ENCODE data around the gene ASB13.

The ASB13 gene

DNA sequence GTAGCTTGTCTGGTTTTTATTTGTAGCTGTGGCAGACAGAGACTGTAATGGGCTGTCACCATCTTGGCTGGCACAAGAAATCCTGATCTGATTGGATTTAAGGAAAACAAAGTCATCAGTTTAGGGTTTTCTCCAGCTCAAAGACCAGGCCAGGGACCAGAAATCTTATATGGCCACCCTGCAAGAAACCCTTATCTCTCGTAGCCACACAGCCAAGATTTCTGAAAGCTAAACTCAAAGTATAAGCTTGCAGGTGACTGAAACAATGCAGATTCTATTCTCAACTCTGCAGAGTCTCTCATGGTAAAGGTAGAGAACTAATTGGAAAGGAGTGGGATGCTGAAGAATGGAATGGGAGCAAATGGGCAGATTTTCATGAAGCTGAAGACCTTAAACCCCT is 3.2 kb upstream of the ASB13 start:
- no peak for DNase-seq (ENCODE audit: low spot score)

DNA sequence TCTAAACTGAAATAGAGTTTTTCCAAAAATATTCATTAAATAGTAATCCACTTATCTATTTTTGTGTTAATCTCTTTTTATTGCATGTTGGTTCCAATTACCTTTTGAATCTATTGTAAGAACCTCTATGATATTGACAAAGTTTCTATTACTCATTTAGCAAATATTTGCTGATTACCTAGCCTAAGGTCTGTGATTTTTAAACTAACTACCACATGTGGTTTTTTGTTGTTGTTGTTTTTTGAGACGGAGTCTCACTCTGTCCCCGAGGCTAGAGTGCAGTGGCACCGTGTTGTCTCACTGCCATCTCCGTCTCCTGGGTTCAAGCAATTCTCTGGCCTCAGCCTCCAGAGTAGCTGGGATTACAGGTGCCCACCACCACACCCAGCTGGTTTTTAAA is 2.0 kb upstream of the ASB13 start:
- DNase-seq (ENCODE audit: low spot score) = no peak

DNA sequence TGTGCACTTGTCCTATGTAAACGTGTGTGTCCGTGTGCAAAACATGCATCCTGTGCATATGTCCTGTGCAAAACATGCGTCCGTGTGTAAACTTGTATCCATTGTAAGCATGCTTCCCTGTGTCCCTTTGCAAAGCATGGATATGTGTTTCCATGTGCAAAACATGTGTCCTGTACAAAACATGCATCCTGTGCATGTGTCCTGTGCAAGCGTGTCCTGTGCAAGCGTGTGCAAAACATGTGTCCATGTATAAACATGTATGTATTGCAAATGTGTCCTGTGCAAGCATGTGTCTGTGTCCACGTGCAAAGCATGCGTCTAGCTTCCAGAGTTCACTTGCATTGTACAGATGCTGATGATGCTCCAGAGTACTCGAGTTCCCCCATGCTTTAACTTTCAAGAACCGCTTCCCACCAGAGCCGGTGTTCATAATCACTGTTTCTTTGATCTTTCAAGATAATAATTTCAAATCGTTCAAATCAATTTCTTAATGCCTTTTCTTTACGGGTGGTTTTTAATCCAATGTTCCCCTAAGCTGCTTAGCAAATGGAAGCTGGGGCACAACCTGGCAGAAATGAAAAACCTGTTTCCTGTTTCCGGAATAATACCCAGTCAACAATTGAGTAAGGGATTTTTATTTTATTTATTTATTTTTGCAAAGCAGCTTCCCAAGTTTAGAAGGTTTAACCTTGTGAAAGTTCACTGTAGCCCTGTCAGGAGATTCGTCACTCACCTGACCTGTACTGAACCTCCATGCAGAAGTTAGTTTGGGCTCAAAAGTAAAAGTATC is 641 bp upstream of the ASB13 start:
- DNase-seq (ENCODE audit: low spot score) = peak; percentile 50

DNA sequence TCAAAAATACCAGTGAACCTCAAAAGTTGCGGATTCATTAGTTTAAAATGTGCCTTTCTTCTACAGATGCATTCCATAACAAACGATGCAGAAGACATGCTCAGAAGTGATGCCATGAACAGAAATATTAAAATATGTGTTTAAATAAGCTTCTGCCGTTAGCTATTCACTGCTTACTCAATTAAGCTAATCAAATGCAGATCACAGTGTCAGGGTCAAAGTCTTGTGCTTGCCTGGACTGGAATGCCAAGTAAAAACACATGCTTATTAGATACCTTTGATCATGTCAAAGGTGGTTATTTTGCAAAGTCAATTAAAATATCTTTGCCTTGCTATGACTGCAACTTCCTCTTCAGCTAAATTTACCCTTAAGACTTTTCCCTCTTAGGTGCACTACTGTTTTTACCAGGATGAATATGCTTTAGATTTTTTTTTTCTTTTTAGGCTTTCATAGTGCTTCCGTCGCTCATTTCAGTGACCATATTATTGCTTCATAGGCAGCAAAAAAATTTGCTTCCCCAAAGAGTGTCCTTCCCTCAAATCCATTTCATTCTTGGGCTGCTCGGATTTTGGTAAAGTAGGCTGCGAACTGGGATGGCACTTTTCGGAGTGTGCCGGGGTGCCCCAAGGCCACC is 905 bp downstream of the ASB13 start:
- DNase-seq (ENCODE audit: low spot score) = no peak

DNA sequence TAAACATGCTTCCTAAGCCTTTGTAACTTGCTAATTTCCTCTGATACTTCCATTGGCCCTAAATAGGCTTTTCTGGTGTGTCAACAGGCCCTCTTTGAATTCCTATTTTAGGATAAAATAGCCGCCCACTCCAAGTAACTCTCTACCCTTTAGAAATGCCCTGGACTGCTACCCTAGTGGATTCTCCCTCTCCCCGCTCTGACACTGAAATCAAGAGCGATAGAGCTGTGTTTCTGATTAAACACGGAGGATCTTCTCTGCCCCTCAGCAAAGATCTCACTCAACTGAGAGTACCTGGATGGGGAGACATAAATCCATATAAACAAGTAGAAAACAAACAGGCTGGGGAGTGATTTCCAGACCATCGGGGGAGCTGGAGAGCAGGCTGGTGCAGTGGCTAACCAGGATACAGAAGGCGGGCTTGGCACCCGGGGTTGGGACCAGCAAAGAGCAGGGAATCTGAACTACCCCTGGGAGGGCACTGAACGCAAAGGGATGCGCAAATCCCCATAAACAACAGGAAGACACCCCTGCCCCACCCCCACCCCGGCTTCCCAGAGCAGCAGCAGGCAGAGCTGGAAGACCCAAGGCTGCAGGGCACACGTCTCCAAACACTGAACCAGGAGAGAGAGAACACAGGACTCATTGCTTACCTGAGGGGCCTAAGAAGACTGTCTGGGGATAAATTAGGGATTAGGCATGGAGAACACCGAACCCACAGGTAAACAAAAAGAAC is 2.5 kb downstream of the ASB13 start:
- no peak for DNase-seq (ENCODE audit: low spot score)

DNA sequence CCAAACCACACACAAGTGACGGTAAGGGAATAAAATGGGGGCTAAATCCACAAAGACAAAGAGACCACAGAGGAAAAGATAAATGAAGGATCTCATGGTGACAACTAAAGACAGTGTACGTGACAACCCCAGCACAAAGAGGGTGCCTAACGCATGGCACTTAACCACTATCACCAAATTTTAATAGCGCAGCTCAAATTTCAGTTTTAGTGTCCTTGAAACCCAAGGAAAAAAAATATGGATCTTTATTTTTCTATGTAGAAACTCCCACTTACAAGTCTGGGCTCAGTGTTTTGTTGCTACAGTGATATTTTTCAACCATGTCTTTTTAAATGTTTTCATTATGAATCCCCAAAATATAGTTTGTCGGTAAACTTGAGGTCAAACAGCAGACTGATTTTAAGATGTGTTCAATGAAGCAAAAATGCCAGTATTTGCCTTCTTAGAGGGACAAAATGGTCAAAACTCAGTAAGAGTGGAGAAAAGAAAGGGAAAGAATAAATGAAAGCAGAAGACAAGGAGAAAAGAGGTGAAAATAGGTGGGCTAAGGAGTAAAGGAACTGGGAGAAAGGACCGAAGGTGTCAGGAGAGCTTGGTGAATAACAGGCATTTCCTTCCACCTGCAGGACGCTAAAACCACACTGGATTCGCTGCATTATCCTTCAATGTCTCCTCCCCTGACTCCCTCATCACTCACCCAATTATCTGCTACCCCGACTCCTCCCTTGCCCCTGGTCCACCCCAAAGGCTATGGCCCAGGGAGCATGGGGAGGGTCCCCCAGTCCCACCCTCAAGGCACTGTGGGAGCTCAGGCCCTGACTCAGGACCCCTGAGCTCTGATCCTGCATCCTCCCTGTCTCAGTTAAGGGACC is 3.5 kb downstream of the ASB13 start:
- DNase-seq (ENCODE audit: low spot score) = no peak

DNA sequence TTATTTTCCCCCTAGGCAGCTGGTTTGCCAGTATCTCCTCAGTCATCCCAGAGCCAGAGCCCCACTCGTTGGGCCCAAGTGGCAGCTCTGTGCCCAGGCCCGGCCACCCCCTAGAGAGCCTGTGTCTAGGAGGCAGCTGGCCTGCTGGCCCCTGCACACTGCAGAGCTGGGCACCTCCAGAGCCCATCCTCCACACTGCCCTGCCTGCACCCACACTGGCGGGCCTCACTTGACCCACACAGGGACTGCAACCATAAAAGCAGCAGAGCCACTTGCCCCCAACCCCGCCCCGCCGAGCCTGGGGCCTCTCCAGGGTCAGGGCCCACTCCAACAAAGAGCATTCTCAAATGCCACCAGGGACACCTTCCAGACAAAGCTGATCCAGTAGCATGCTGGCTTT is 5.4 kb downstream of the ASB13 start:
- no peak for DNase-seq (ENCODE audit: low spot score)

DNA sequence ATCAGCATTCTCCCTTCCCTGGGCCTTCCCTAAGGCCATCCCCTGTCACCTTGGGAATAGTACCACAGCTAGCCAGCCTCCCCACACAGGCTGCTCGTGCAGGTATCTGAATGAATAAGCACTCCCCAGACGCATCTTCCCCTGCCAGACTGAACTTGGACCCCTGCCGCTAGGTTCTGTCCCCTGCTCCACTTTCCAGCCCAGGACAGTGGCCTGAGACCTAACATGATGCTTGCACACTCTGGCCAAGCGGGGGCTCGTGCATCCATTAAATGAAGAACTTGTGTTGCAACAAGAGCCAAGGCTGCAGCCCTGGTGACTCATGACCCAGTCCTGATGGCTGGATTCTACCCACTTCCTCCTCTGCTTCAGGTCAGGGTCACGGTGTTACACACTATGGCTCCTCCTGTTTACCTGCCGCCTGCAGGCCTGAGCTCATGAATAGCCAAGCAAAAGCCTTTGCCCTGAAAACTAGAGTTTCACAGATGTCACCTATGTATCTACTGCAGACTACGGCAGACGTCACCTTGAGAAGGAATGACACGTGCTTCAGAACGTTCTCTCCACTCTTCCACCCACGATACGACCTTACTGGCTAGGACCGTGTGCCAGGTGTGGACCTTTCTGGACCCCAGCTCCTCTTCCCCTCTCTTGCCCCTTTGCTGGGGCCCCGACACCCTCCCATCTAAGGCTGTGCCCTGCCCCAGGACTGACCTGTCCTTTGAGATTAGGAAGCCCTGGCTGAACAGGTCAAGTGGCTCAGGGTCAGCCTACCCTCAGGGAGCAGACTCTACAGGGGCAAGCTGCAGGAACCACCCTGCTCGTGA is 6.5 kb downstream of the ASB13 start:
- no peak for DNase-seq (ENCODE audit: low spot score)

DNA sequence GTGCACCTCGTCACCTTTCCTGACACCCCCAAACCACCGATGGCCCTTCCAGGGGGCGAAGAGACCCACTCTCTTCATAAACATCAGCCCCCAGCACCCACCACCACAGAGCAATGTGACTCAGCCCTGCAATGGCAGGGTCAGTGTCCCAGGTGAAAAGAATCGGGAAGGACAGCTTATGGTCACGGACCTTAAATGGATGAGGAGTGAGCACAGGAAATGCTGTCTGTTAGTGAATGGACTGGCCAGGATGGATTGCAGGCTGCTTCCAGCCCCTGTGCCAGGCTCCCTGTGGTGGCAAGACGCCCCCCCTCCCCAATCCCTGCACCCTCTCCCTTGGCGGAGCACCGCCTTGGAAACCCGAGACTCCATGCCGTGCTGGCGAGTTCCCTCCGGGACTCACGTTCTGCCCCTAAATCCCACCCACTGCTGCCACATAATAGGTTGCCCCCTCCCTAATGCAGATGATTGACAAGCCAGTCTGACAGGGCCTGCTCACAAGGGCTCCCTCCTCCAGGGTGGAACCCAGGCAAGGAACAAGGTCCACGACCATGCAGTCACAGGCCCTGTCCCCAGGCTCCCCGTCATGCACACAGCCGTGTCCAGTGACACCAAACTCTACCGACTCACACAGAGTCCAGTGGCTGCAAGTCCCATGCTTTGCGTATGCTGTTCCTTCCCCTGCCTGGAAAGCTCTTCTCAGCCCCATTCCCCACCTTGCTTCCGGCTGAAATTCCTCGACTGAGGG is 7.3 kb downstream of the ASB13 start:
- DNase-seq (ENCODE audit: low spot score) = no peak

DNA sequence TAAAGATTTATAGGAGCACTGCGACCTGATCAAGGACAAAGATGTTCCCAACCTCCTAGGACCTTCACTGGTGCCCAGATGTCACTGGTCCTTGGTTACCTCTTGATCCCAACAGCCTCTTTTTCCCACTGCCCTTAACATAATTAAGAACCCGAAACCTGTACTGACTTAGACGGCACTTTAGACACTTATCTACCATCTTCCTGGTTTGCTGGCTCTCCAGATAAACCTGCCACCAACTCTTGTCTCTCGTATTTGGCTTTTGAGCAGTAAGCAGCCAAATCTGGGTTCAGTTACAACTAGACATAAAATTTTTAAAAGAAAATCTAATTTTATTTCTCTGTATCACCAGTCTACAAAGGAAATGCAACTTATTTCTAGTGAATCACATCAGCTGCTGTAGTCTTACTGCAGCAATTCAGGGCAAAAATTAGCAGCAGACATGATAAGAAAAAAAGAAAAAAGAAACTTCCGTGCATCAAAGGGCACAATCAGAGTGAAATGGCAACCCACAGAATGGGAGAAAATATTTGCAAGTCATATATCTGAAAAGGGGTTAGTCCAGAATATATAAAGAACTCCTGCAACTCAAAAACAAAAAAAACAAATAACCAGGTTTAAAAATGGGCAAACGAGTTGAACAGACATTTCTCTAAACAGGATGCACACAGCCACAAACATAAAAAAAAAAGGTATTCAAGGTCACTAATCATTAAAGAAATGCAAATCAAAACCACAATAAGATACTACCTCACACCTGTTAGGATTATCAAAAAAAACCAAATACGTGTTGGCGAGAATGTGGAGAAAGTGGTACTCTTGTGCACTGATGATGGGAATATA is 9.4 kb downstream of the ASB13 start:
- DNase-seq (ENCODE audit: low spot score) = no peak

DNA sequence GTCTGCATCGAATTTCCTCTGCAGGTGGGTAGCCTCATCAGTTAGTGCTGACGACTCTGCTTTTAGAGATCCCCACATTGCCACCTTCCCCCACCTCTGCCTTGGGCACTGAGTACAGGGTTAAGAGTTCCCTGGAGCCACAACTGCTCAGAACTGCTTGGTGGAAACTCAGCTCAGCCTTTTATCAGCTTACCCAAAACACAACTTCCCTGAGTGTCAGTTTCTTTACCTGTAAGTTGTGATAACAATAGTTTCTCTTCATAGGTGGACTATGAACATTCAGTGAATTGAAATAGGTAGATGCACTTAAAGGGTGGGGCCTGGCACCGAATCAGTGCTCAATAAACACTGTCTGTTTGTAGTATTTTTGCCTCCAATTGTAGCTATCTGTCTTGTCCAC is 11.3 kb downstream of the ASB13 start:
- DNase-seq (ENCODE audit: low spot score) = no peak

DNA sequence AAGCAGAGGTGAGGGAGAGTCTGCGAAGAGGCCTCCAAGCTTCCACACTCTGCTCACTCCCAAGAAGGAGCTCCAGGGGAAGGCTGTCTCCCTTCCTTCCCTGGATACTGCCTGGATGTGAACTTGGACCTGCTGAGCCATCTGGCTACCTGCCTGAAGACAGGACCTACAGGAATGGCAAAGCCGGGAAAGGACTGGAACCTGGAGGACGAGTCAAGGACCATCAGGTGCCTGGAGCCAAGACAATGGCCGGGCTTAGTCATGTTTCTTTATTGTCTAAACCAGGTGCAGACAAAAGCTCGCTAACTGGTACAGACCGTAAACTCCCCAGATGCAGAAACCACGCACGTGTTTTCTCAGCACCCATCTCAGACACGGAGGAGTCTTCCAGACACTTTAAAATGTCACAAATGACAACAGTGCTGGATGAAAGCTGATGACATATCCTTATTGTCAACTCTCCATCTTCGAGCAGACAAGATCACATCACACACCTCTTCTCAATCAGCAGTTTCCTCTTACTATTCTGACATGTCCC is 12.1 kb downstream of the ASB13 start:
- no peak for DNase-seq (ENCODE audit: low spot score)

DNA sequence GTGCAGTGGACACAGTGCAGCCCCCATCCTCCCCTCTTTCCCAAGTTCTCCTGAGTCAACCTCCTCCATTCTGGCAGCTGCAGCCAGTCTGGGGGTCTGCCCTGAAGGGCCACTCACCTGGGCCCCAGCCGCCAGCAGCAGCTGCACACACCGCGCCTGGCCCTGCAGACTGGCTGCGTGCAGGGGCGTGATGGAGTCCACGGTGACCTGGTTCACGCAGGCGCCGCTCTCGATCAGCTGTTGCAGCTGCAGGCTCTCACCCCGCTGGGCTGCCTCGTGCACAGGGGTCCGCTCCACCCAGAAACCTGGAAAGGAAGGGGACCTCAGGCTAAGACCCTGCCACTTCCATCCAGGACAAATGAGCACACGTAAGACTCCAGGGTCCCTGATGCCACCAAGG is 13.6 kb downstream of the ASB13 start:
- no peak for DNase-seq (ENCODE audit: low spot score)

DNA sequence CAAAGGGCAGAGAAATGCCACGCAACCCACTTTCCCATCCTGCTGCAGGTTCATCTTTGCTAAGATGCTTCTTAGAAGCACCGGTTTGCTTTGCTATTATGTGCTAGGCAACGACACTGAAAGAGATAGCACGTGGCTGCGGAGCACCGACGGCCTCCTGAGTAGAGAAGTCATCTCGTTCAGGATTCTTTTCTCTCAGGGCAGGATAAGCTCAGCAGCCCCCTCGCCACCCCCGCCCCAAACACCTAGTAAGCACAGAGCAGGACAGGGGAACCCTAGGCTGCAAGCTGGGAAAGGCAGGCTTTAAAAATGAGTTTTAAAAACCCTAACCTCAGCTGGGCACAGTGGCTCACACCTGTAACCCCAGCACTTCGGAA is 15.0 kb downstream of the ASB13 start:
- no peak for DNase-seq (ENCODE audit: low spot score)

DNA sequence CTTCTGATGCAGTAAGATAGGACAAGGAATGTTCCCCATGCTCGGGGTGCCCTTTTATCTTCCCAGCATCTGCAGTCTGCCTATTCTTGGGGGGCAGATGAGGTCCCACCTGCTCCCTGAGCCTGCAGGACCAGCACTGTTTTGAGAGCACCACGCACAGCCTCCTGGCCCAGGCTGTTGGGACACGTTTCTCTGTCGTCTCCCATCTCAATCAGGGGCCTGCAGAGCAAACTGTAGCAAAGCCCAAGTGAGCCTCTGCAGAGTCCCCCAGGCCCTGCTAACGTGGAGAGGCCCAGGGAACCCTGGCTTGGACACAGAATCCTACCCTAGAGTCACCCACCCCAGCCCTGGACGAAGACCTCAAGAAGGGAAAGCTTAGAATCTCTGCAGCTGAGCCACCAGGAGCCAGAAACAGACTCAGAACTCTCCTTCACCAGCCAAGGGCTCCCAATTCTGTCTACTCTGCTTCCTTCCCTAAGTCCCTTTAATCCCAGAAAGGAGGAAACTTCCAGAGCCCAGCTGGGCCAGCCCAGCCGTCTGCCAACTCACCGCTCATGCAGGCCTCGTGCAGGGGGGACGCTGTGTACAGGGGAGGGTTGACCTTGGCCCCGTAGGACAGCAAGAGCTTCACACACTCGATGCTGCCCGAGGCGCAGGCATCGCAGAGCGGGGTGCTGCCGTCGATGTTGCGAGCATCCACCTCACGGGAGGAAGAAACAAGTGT is 15.6 kb downstream of the ASB13 start:
- no peak for DNase-seq (ENCODE audit: low spot score)

DNA sequence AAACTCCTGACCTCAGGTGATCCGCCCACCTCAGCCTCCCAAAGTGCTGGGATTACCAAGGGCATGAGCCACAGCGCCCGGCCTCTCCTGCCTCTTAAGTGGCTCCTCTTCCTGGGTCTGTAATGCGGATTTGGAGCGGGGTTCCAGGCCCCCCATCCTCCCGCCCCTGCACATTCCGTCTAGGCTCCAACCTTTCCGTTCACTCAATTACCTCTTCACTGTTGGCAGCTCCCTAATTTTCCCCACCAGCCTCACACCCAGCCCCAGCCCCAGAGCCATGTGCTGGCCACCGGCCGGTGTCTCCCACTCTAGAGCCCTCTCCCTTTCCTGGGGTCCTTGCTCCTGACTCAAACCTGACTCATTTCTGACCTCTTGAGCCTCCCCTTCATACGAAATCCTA is 16.6 kb downstream of the ASB13 start:
- no peak for DNase-seq (ENCODE audit: low spot score)

DNA sequence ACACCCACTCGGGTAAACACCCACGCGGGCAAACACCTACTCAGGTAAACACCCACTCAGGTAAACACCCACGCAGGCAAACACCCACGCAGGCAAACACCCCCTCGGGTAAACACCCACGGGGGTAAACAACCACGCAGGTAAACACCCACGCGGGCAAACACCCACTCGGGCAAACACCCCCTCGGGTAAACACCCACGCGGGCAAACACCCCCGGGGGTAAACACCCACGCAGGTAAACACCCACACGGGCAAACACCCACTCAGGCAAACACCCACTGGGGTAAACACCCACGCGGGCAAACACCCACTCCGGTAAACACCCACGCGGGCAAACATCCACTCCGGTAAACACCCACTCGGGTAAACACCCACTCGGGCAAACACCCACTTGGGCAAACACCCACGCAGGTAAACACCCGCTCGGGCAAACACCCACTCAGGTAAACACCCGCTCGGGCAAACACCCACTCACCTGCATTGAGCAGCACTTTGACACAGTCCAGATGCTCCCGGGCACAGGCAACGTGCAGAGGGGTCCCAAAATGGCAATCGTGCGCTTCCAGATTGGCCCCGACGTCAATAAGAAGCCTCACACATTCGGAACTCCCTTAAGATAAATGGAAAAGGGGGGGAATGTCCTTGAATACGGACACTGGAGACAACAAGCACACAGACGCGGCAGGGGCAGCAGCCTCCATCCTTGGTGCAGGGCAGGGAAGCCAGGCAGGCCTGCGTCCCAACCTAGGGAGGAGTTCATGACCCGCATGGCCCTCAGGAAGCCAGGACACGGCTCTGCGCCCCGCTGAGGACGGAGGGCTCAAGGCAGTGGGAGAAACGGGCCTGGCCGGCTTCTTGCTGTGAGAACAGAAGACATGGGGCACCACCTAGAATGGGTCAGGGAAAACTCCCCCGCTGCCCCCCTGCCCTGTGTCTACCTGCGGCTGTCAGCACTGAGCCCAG is 17.6 kb downstream of the ASB13 start:
- DNase-seq (ENCODE audit: low spot score) = no peak
